ENCODE results near the gene TNNI3K.

- TF ChIP-seq CTCF (IDR thresholded peaks at IDR 0.05), result no peak
- TF ChIP-seq EP300 (IDR thresholded peaks at IDR 0.05), result no peak
- no peak for TF ChIP-seq POLR2A (IDR thresholded peaks at IDR 0.05; ENCODE audit: low read depth)
- TF ChIP-seq POLR2AphosphoS5 (IDR thresholded peaks at IDR 0.05), result no peak
These were observed 292.9 kb downstream of the TNNI3K start for GRCh38 chr1:74528123-74528522.

Data from esophagus muscularis mucosa (tissue), 4 donors.